Calu3 (cell line): ENCODE measurements around the gene MAP2. TPM values are rescaled to one million over a fixed set of nuclear protein-coding genes. Genes with fewer than 3 reads are reported as not detected.

Source experiments
- BruUV-seq: library from RNA; stranded (reverse); fragments of 400-500 nt; replicated peaks from 2 replicates; lab custom pipeline; 2021; lab: Mats Ljungman, UMichigan
- CTCF ChIA-PET: fragments of 300-600 bp; sonication (Branson Sonifier 250); formaldehyde crosslinking; loops from one replicate; lab custom pipeline; 2022; ENCODE audit warnings: antibody characterized with exemption; lab: Charles Lee
- DNase-seq: peaks from one replicate; pipeline ENCODE4 v3.0.0; 2022
- H3K27ac Mint-ChIP-seq: one replicate; pipeline ENCODE4 v1.8.0; 2022; ENCODE audit warnings: mixed read lengths; ENCODE audit not compliant: unreplicated experiment
- H3K27me3 Mint-ChIP-seq: one replicate; pipeline ENCODE4 v1.8.0; 2022; ENCODE audit warnings: mixed read lengths; ENCODE audit not compliant: unreplicated experiment
- H3K36me3 Mint-ChIP-seq: one replicate; pipeline ENCODE4 v1.8.0; 2022; ENCODE audit warnings: mild to moderate bottlenecking, moderate library complexity, mixed read lengths; ENCODE audit not compliant: insufficient read depth, unreplicated experiment
- H3K4me1 Mint-ChIP-seq: one replicate; pipeline ENCODE4 v1.8.0; 2022; ENCODE audit warnings: mild to moderate bottlenecking, low read depth, mixed read lengths; ENCODE audit not compliant: unreplicated experiment
- H3K4me3 Mint-ChIP-seq: one replicate; pipeline ENCODE4 v1.8.0; 2022; ENCODE audit warnings: mild to moderate bottlenecking, low read depth, moderate library complexity, mixed read lengths; ENCODE audit not compliant: unreplicated experiment
- H3K9me3 Mint-ChIP-seq: one replicate; pipeline ENCODE4 v1.8.0; 2022; ENCODE audit warnings: low read depth, mixed read lengths; ENCODE audit not compliant: unreplicated experiment
- CTCF ChIP-seq: fragments of 200-600 bp; IDR thresholded peaks from one replicate; pipeline ENCODE4 v1.8.0; 2022; ENCODE audit warnings: antibody characterized with exemption; ENCODE audit not compliant: unreplicated experiment
- intact Hi-C: fragments of 100-400 bp; cut with micrococcal nuclease; formaldehyde crosslinking; loops from one replicate; pipeline ENCODE4 v1.10.0; 2022; ENCODE audit not compliant: unreplicated experiment
- total RNA-seq: library from RNA; stranded (reverse); gene quantifications from 2 replicates; pipeline ENCODE4 v1.2.3, GENCODE V29; 2022

Gene MAP2
- total RNA-seq, 1 experiment from 2014 or later = 11.2 TPM

GRCh38 chr2:209685340-209685739 lies 261.5 kb downstream of the MAP2 start:
- intact Hi-C loops = no loop called here
- H3K4me1 Mint-ChIP-seq = no peaks in the 10 kb centered on the region
- no peak overlapping the region for H3K27ac Mint-ChIP-seq
- no peak for DNase-seq
- no peaks in the 10 kb centered on the region for H3K36me3 Mint-ChIP-seq
- H3K27me3 Mint-ChIP-seq = no peaks in the 10 kb centered on the region
- CTCF ChIA-PET = no interaction called here
- no peak overlapping the region for H3K4me3 Mint-ChIP-seq
- H3K9me3 Mint-ChIP-seq = no peaks in the 10 kb centered on the region
- no TSS peak for BruUV-seq
- TF ChIP-seq CTCF = no peak

- CTCF ChIA-PET = no interaction called here
- BruUV-seq = no TSS peak
- Mint-ChIP-seq H3K4me3 (no peak overlapping the region), H3K4me1 (no peaks in the 10 kb centered on the region), H3K27me3 (no peaks in the 10 kb centered on the region), H3K9me3 (no peaks in the 10 kb centered on the region), H3K36me3 (no peaks in the 10 kb centered on the region), H3K27ac (no peak overlapping the region)
- no peak for TF ChIP-seq CTCF
- intact Hi-C loops = no loop called here
- DNase-seq = no peak
These were observed 262.1 kb downstream of the MAP2 start for GRCh38 chr2:209685963-209686362.

GRCh38 chr2:209686448-209686847 lies 262.6 kb downstream of the MAP2 start:
- intact Hi-C loops = no loop called here
- CTCF ChIA-PET = no interaction called here
- no peaks in the 10 kb centered on the region for H3K4me1 Mint-ChIP-seq
- no peak overlapping the region for H3K27ac Mint-ChIP-seq
- no peak for TF ChIP-seq CTCF
- H3K36me3 Mint-ChIP-seq = no peaks in the 10 kb centered on the region
- H3K9me3 Mint-ChIP-seq = no peaks in the 10 kb centered on the region
- no TSS peak for BruUV-seq
- no peaks in the 10 kb centered on the region for H3K27me3 Mint-ChIP-seq
- no peak overlapping the region for H3K4me3 Mint-ChIP-seq
- DNase-seq = no peak

- H3K4me1 Mint-ChIP-seq = no peaks in the 10 kb centered on the region
- no peaks in the 10 kb centered on the region for H3K27me3 Mint-ChIP-seq
- no peaks in the 10 kb centered on the region for H3K36me3 Mint-ChIP-seq
- intact Hi-C loops = no loop called here
- H3K27ac Mint-ChIP-seq = no peak overlapping the region
- no peak for TF ChIP-seq CTCF
- no peak overlapping the region for H3K4me3 Mint-ChIP-seq
- no TSS peak for BruUV-seq
- H3K9me3 Mint-ChIP-seq = no peaks in the 10 kb centered on the region
- no peak for DNase-seq
- CTCF ChIA-PET = no interaction called here
These were observed 263.6 kb downstream of the MAP2 start for GRCh38 chr2:209687323-209687969.
